H1 (cell line): ENCODE measurements around the gene NFIA. TPM values are rescaled to one million over a fixed set of nuclear protein-coding genes. Genes with fewer than 3 reads are reported as not detected.

Experiments used
- CTCF ChIA-PET: fragments of 300-600 bp; sonication (Branson Sonifier 250); formaldehyde crosslinking; loops from one replicate; lab custom pipeline; 2021; ENCODE audit not compliant: partially characterized antibody; lab: Charles Lee
- POLR2A ChIA-PET: fragments of 300-600 bp; sonication (Branson Sonifier 250); formaldehyde crosslinking; loops from one replicate; lab custom pipeline; 2021; ENCODE audit warnings: inconsistent platforms; ENCODE audit not compliant: partially characterized antibody; lab: Charles Lee
- DNase-seq, 2 experiments: peaks; one replicate each; pipeline versions ENCODE4 v3.0.0 to v3.0.0-alpha.2; 2010 to 2022; ENCODE audit warnings: low spot score in 2 of 2, low read depth in 1 of 2, mixed read lengths in 1 of 2
- FAIRE-seq: peaks from 2 replicates; lab custom pipeline; 2011; peaks lifted over from hg19 to GRCh38; lab: Jason Lieb, UNC
- H2AFZ ChIP-seq: 2 replicates; pipeline ENCODE4 v1.8.1; 2012; ENCODE audit warnings: low read length, inconsistent platforms
- H2AK5ac ChIP-seq: 2 replicates; pipeline ENCODE4 v1.6.1; 2013; ENCODE audit warnings: low read depth, low read length
- H2BK120ac ChIP-seq: replicated peaks from 2 replicates; pipeline ENCODE3; 2013; ENCODE audit warnings: low read depth, low read length, inconsistent platforms
- H2BK12ac ChIP-seq: 2 replicates; pipeline ENCODE4 v1.6.1; 2013; ENCODE audit warnings: low read depth, low read length
- H2BK15ac ChIP-seq: 2 replicates; pipeline ENCODE4 v1.6.1; 2013; ENCODE audit warnings: low read length
- H2BK20ac ChIP-seq: 2 replicates; pipeline ENCODE4 v1.6.1; 2013; ENCODE audit warnings: low read length
- H2BK5ac ChIP-seq: 2 replicates; pipeline ENCODE4 v1.6.1; 2013; ENCODE audit warnings: low read depth, low read length
- H3K14ac ChIP-seq: 2 replicates; pipeline ENCODE4 v1.6.1; 2013; ENCODE audit warnings: inconsistent platforms; ENCODE audit not compliant: insufficient read length
- H3K18ac ChIP-seq: 2 replicates; pipeline ENCODE4 v1.6.1; 2013; ENCODE audit warnings: low read length; ENCODE audit errors: extremely low read depth
- H3K23ac ChIP-seq: 2 replicates; pipeline ENCODE4 v1.6.1; 2013; ENCODE audit warnings: inconsistent platforms; ENCODE audit not compliant: insufficient read length
- H3K23me2 ChIP-seq: 2 replicates; pipeline ENCODE4 v1.6.1; 2013; ENCODE audit warnings: low read depth, low read length
- H3K27ac ChIP-seq: 2 replicates; pipeline ENCODE4 v1.6.1; 2011; ENCODE audit warnings: low read depth, low read length, inconsistent platforms
- H3K27me3 ChIP-seq, 4 experiments: replicated peaks in 1 of 4; 1 replicate in 1 of 4; 2 replicates in 3 of 4; pipeline versions ENCODE4 v1.6.1 to v1.8.1; 2011 to 2013; ENCODE audit warnings: low read length in 3 of 4, mild to moderate bottlenecking in 3 of 4, inconsistent platforms in 2 of 4, mixed read lengths in 2 of 4, moderate library complexity in 1 of 4; ENCODE audit not compliant: control insufficient read depth in 3 of 4, insufficient read depth in 3 of 4; ENCODE audit errors: extremely low read depth in 1 of 4
- H3K36me3 ChIP-seq, 4 experiments: 2 replicates each; pipeline versions ENCODE4 v1.6.1 to v1.8.1; 2011 to 2013; ENCODE audit warnings: mild to moderate bottlenecking in 4 of 4, low read length in 3 of 4, moderate library complexity in 2 of 4, control low read depth in 1 of 4, inconsistent platforms in 1 of 4; ENCODE audit not compliant: insufficient read depth in 4 of 4, control insufficient read depth in 2 of 4
- H3K4ac ChIP-seq: replicated peaks from 2 replicates; pipeline ENCODE3; 2013; ENCODE audit warnings: low read length, low read depth, mixed read lengths, inconsistent platforms; ENCODE audit not compliant: insufficient read length
- H3K4me1 ChIP-seq, 4 experiments: replicated peaks in 1 of 4; 1 replicate in 1 of 4; 2 replicates in 3 of 4; pipeline versions ENCODE4 v1.6.1 to v1.8.1; 2011 to 2013; ENCODE audit warnings: low read length in 3 of 4, inconsistent platforms in 2 of 4, mixed read lengths in 1 of 4; ENCODE audit not compliant: insufficient read depth in 4 of 4, control insufficient read depth in 3 of 4
- H3K4me2 ChIP-seq, 2 experiments: 2 replicates each; pipeline versions ENCODE4 v1.6.1 to v1.8.1; 2011 to 2013; ENCODE audit warnings: low read depth in 2 of 2, low read length in 2 of 2, control low read depth in 1 of 2, inconsistent platforms in 1 of 2, mild to moderate bottlenecking in 1 of 2; ENCODE audit not compliant: insufficient read depth in 1 of 2
- H3K4me3 ChIP-seq, 4 experiments: fragments of 200-600, 300-600 bp in 1 of 4; sonication (generic), shearing (Covaris generic), sonication (Bioruptor Twin) in 1 of 4; 2 replicates each; pipeline versions ENCODE4 v1.5.1 to v1.8.1; 2011 to 2016; ENCODE audit warnings: low read length in 4 of 4, low read depth in 3 of 4, control low read depth in 2 of 4, inconsistent platforms in 2 of 4, mild to moderate bottlenecking in 2 of 4, mixed read lengths in 1 of 4, moderate library complexity in 1 of 4; ENCODE audit not compliant: insufficient read depth in 2 of 4; ENCODE audit errors: extremely low read depth in 1 of 4
- H3K56ac ChIP-seq: replicated peaks from 2 replicates; pipeline ENCODE3; 2013; ENCODE audit warnings: low read depth, mild to moderate bottlenecking, mixed read lengths, low read length, inconsistent platforms; ENCODE audit not compliant: insufficient read length
- H3K79me1 ChIP-seq: 2 replicates; pipeline ENCODE4 v1.6.1; 2013; ENCODE audit warnings: low read depth, low read length, control low read depth
- H3K79me2 ChIP-seq, 2 experiments: 2 replicates each; pipeline versions ENCODE4 v1.6.1 to v1.8.1; 2012 to 2013; ENCODE audit warnings: low read length in 2 of 2, mild to moderate bottlenecking in 2 of 2, inconsistent platforms in 1 of 2; ENCODE audit not compliant: insufficient read depth in 2 of 2, control insufficient read depth in 1 of 2
- H3K9ac ChIP-seq, 4 experiments: replicated peaks in 1 of 4; 1 replicate in 1 of 4; 2 replicates in 3 of 4; pipeline versions ENCODE4 v1.6.1 to v1.8.1; 2011 to 2013; ENCODE audit warnings: low read depth in 3 of 4, low read length in 3 of 4, control low read depth in 2 of 4, mild to moderate bottlenecking in 2 of 4, moderate library complexity in 2 of 4, inconsistent platforms in 1 of 4; ENCODE audit errors: extremely low read depth in 1 of 4
- H3K9me3 ChIP-seq, 2 experiments: 2 replicates each; pipeline versions ENCODE4 v1.6.1 to v1.8.1; 2012 to 2013; ENCODE audit warnings: mild to moderate bottlenecking in 2 of 2, moderate library complexity in 2 of 2, control low read depth in 1 of 2, inconsistent platforms in 1 of 2, low read depth in 1 of 2, low read length in 1 of 2, mixed read lengths in 1 of 2; ENCODE audit not compliant: insufficient read depth in 2 of 2
- H4K20me1 ChIP-seq, 2 experiments: replicated peaks in 1 of 2; 2 replicates each; pipeline versions ENCODE3 to v1.8.1; 2011 to 2013; ENCODE audit warnings: inconsistent platforms in 2 of 2, low read length in 2 of 2, mild to moderate bottlenecking in 1 of 2; ENCODE audit not compliant: insufficient read depth in 2 of 2, control insufficient read depth in 1 of 2
- H4K5ac ChIP-seq: 2 replicates; pipeline ENCODE4 v1.6.1; 2013; ENCODE audit warnings: low read length, low read depth, mixed read lengths, inconsistent platforms; ENCODE audit not compliant: insufficient read length
- H4K8ac ChIP-seq: 2 replicates; pipeline ENCODE4 v1.8.0; 2013; ENCODE audit warnings: mild to moderate bottlenecking, moderate library complexity, low read length, inconsistent platforms; ENCODE audit not compliant: insufficient read depth; ENCODE audit errors: extremely low read depth
- H4K91ac ChIP-seq: replicated peaks from 2 replicates; pipeline ENCODE3; 2013; ENCODE audit warnings: low read length, mixed read lengths, inconsistent platforms; ENCODE audit not compliant: insufficient read length
- CEBPB ChIP-seq: IDR thresholded peaks from 2 replicates; pipeline ENCODE4 v1.6.1; 2012; ENCODE audit warnings: low read depth, low read length
- KDM5A ChIP-seq: fragments of 200-600 bp; IDR thresholded peaks from 2 replicates; pipeline ENCODE4 v1.7.1; 2012; ENCODE audit warnings: mild to moderate bottlenecking, low read length, inconsistent platforms, mixed read lengths
- WGBS, 2 experiments: shearing (Covaris generic) in 1 of 2; methylation state at CpG; one replicate each; pipeline versions ENCODE4 v1.1.6 to v1.1.7; 2013 to 2015; ENCODE audit warnings: low lambda C conversion rate in 2 of 2, mixed read lengths in 2 of 2, inconsistent platforms in 1 of 2, low coverage in 1 of 2, missing lambda C conversion rate in 1 of 2; ENCODE audit not compliant: insufficient replicate concordance in 2 of 2, insufficient coverage in 1 of 2, insufficient read length in 1 of 2; ENCODE audit errors: extremely low coverage in 1 of 2, missing lambda C conversion rate in 1 of 2; 5-methylcytosine and 5-hydroxymethylcytosine counted together
- polyA plus RNA-seq, 7 experiments: library from polyadenylated mRNA; depleted of rRNA in 3 of 7; stranded (reverse) in 5 of 7; unstranded in 2 of 7; fragments of >200 nt in 5 of 7; fragments of 200-250 nt in 2 of 7; gene quantifications; 1 replicate in 5 of 7; 2 replicates in 1 of 7; 4 replicates in 1 of 7; pipeline versions ENCODE4 v1.2.1 to v1.2.3, GENCODE V29; 2011 to 2013; ENCODE audit warnings: missing spikeins in 2 of 7, mixed read lengths in 2 of 7
- total RNA-seq: library from RNA; stranded (reverse); fragmentation: NEBNext Ultra II Directional; extraction: Animal tissue kit (Norgen Biotek cat#: 25700); gene quantifications from 2 replicates; pipeline ENCODE4 v1.2.1, GENCODE V29; 2021

NFIA gene
- total and polyA plus RNA-seq, 2 of the 8 experiments (the other 6 are each of a cell fraction or from before 2014, with no cell fraction given) = 1.8 to 2.3 TPM

DNA sequence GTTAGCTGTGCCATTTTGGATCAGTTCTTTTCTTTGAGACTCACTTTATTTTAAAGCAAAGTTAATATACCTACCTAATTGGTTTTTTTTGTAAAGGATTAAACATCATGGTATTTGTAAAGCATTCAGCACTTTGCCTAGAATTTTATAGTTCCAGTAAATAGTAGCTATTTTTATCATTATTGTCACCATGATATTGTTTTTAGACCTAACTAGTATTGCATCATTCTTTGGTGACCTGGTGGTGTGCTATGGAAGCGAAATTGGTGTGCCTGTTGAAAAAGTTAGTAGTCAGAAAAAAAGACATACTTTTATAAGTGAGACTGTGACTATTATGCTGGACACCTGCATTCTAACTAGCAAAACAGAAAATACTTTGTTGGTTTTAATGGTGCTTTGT lies 81.0 kb downstream of the NFIA start:
- H3K27ac ChIP-seq = no peak overlapping the region
- H3K18ac ChIP-seq = no peak overlapping the region
- H3K4me1 ChIP-seq = no peaks in the 10 kb centered on the region; a peak in 1 of 7 replicates
- no peaks in the 10 kb centered on the region for H3K79me2 ChIP-seq
- H2BK15ac ChIP-seq = no peak overlapping the region
- no peak overlapping the region for H2BK120ac ChIP-seq
- H4K91ac ChIP-seq = no peak overlapping the region
- H3K4me3 ChIP-seq = no peak overlapping the region
- TF ChIP-seq CEBPB = peak; percentile 34; the same call in 1 of the 2 replicates
- no peak for TF ChIP-seq KDM5A
- no peaks in the 10 kb centered on the region for H4K20me1 ChIP-seq
- H3K9me3 ChIP-seq = no peaks in the 10 kb centered on the region
- no peak overlapping the region for H4K8ac ChIP-seq
- no peak overlapping the region for H2AK5ac ChIP-seq
- H2BK5ac ChIP-seq = no peak overlapping the region
- no peak for DNase-seq
- FAIRE-seq = no peak
- H3K27me3 ChIP-seq = no peaks in the 10 kb centered on the region
- no peak overlapping the region for H4K5ac ChIP-seq
- H2BK20ac ChIP-seq = no peak overlapping the region
- no peak overlapping the region for H2AFZ ChIP-seq
- H3K4me2 ChIP-seq = no peak overlapping the region
- no peaks in the 10 kb centered on the region for H3K23me2 ChIP-seq
- no peak overlapping the region for H3K4ac ChIP-seq
- no peaks in the 10 kb centered on the region for H3K79me1 ChIP-seq
- H3K9ac ChIP-seq = no peak overlapping the region
- POLR2A ChIA-PET = interaction anchor here (1.2 kb wide), 1 partner anchor 11 kb away, joined by 3 read pairs; no protein-coding TSS in a partner anchor
- H2BK12ac ChIP-seq = no peak overlapping the region
- H3K23ac ChIP-seq = no peak overlapping the region
- H3K36me3 ChIP-seq = no peaks in the 10 kb centered on the region
- 85% methylated on average over 1 of the region's 1 CpG; no CpG with 5 or more reads in 1 of the 2 experiments for WGBS, 2 experiments
- H3K56ac ChIP-seq = no peak overlapping the region
- no peak overlapping the region for H3K14ac ChIP-seq
- CTCF ChIA-PET = interaction anchor here (0.7 to 2.4 kb wide), 3 partner anchors 21 to 498 kb away, joined by 3 to 8 read pairs (median 3); no protein-coding TSS in a partner anchor
